Cardiac septum (tissue), 1 donor: ENCODE measurements around the gene IGSF5. TPM values are rescaled to one million over a fixed set of nuclear protein-coding genes. Genes with fewer than 3 reads are reported as not detected.
A peak's percentile ranks its signal among the peaks of the same experiment; 100 is the strongest.
"Not testable (repeated sequence)": the region's sequence is repeated elsewhere in the genome, so short reads cannot be mapped to it uniquely, and the experiment has no call there.

Experiments
- DNase-seq: peaks from one replicate; pipeline ENCODE4 v3.0.0-alpha.2; 2020; ENCODE audit warnings: low spot score
- intact Hi-C: fragments of 100-400 bp; cut with DNase I; formaldehyde crosslinking; loops from one replicate; pipeline ENCODE4 v1.14.0; 2022
- total RNA-seq: library from RNA; stranded (reverse); fragmentation: NEBNext Ultra II Directional; extraction: Animal tissue kit (Norgen Biotek cat#: 25700); gene quantifications from one replicate; pipeline ENCODE4 v1.2.1, GENCODE V29; 2021
- donor health status: DM: no; HTN: no; CAD: no.

Gene IGSF5
- total RNA-seq, 1 donor from 2014 or later: 3.8 TPM

DNA sequence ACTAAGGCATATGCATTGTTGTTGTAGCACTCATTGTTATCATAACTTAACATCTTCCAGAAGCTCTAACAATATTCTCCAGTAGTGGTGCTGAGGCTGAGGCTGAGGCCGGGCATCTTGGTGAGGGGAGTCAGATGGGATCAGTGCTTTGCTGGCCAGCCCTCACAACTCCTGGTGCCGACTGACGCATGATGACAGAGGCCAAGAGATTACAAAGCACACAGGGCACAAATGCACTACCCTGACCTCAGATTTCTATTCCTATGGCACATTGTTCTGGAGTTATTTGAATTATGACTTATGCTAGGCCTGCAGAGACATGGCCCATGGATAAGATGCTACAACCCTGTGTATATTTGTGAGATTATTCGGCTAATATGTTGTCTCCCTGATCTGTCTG lies 8.3 kb upstream of the IGSF5 start:
- intact Hi-C loops: no loop called here
- DNase-seq: no peak

DNA sequence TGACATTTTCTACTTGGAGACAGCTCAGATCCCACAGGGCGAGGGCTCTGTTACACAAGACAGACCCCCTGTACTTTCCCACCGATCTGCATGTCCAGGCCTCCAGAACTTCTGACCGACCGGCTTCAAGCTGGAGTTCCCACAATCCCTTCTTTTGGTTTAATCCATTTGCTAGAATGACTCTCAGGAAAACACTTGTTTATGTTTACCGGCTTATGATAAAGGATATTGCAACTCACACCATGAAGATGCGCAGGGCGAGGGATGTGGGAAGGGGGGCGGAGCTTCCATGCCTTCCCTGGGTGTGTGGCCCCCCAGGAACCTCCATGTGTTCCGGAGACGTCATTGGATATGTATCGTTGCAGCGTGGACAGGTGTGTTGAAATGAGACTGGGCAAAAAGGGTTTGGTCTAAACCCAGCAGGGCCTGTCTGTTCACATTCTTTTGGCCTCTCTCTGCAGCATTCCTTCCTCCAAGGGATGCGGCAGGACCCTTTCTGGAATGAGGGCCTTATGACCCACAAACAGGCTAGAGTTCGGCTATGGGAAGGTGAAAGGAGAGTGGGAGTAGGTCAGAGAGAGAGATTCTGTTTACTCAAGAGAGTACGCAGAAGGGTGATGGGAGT lies 7.5 kb upstream of the IGSF5 start:
- intact Hi-C loops: no loop called here

DNA sequence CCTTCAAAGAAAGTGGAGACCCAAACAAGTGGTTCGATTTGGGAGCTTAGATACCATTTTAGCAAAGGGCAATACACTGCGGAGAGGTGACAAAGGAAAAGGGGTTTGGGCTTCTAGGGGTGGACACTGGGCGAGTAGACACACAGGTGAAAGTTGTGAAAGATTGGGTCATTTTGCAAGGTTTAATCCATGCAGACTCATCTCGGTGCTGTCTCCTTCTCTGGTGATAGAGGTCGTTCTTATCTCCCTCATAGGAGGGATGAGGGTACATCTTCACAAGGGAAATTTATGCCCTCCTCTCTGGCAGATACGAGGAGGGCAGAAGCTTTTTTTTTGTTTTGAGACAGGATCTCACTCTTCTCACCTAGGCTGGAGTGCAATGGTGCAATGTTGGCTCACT lies 6.4 kb upstream of the IGSF5 start:
- intact Hi-C loops: no loop called here
- no peak for DNase-seq

More for the DNA sequence above, 7.5 kb upstream of the IGSF5 start:
- DNase-seq: no peak

DNA sequence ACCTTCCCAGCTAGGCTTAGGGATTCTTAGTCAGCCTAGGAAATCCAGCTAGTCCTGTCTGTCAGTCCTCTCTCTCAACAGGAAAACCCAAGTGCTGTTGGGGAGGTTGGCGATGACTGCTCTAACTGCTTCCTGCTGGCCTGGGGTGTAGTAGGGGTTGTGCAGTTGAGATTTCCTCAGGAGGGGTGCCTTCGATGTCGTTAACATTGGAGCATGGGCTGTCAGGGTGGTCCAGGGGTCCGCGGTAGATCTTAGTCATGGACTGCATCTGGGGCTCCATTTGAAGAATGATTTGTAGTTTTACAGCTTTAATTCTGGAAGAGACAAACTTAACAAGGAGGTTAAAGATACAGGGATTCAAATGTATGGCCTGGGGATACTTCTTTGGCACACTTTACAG lies 5.5 kb upstream of the IGSF5 start:
- intact Hi-C loops, DNase-seq: not testable (repeated sequence)

DNA sequence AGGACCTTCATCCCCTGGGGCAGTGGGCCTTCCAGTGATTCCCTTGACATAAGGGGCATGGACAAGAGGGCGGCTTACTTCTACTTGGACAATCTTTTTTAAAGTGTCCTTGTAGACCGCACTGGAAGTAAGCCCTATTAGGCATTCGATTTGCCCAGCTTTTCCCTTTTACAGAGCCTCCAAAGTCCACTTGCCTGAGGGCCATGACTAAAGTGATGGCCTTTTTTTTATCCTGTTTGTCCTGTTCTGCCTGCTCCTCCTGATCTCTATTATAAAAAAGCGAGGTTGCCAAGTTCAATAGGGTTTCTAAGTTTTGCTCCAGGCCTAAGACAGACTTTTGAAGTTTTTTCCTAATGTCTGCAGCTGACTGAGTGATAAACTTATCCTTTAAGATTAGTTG lies 2.4 kb upstream of the IGSF5 start:
- DNase-seq, intact Hi-C loops: not testable (repeated sequence)

DNA sequence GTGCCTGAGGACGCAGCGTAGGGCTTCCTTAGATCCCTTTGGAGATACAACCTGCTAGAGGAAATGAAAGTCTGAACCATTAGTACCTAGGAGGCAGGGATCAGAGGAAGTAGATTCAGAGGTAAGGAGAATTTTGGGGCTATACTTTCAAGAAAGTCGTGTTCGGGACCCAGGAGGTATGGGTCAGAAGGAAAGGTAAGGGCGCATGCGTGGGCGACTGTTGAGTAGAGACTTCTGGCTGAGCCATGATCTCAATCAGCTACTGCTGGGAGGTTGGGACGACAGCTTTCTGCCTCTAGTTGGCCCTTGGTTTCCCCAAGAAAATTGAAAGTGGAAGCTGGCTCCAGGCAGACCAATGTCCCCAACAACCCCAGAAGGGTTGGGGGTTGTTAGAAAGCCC lies 349 bp downstream of the IGSF5 start:
- DNase-seq, intact Hi-C loops: not testable (repeated sequence)

DNA sequence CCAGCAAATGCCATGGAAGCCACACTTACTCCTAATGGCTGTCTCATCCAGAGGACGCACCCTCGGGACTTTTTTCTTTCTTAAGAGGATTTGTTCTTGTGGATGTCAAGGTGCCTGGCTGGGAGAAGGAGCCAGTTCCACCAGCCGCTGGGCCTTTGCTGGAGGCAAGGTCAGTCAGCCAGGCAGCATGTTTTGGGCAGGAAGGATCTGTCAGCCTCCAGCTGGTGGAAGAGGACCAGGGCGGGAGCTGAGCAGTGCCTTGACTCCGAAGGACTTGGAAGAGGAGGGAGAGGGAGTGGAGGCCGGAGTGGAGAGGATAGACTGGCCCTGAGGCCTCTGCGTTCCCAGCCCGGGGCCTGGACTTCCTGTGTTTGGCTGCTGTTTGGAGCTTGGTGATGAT lies 5.7 kb downstream of the IGSF5 start:
- DNase-seq: no peak
- intact Hi-C loops: no loop called here

DNA sequence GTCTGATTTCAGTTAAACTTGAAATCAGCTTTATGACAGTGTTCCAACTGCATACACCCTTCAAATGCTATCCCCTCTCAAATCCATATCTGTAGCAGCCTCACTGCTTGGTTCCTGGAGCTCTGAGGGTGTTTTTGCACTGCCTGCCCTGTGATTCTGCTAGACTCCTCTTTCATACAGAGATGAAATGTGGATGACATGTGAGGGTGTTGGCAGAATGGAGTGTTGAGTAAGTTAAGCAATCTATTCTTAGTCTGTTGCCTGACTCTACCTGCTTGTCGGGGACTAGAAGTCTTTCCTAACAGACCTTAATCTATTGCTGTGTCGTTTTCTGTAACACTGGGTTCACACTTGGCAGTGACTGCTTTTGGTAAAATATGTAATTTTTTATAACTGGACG lies 9.8 kb downstream of the IGSF5 start:
- no peak for DNase-seq
- intact Hi-C loops: no loop called here

DNA sequence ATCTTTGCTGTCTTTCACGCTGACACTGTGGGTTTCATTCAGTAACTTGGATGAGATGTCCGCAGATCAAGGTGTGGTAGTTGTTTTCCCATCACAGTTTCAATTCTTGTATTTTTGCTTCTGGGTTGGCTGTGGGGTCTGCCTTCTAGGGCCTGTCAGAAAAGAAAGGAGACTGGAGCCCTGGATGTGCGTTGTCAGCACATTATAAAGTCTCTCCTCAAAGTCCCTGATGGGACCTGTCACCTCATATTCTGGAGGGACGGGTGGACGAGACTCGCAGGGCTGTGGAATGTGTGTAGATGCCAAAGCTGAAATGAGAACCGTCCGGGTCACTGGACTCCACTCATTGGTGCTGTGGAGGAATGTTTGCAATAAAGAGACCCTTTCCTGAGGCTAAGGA lies 11.3 kb downstream of the IGSF5 start:
- no peak for DNase-seq
- intact Hi-C loops: no loop called here

DNA sequence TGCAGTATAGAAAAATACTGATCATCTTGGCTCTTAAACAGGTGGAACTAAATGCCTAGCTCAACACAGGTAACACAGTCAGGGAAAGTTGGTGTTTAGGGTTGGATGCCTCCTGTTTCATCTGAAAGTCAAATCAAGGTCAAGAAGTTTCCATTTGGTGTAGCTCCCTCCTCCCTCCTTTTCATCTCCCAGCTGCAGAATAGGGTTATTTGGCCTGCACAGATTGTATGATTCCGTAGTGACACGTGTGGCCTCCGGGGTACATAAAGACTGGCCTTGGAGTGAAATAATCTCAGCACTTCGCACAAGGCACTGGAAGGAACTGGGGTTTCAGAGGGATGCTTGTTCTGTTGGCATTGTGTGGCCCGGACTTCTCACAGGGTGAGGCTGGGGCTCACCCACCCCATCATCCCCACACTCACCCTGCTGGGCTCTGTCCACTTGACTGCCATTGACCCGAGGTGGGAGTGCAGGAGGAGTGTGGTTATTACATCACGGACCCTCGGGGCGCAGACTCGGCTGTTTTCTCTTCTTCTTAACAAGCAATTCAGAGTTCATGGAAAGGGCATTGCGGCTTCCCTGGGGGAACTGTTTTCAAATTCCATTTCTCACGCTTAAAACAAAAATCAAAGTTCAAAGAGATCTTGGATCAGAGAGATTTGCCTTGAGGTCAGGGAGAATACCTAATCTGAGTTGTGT lies 18.4 kb downstream of the IGSF5 start:
- intact Hi-C loops: no loop called here
- DNase-seq: no peak

DNA sequence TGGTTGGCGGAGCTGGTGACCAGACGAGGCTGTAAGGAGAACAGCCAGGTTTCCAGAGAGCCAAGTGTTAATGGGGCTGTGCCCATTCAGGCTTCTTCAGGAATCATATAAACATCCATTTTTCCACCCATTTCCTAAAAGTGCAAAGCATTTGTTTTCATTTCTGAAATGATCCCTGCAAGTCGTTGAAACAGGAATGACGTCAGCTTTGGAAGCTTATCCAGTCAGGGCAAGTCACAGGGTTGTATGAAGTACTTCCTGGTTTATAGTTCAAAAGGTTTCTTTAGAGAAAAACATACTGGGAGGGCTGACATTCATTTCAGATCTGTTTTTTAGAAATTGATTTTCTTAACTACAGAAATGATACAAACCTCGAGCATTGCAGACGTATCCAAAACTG lies 29.2 kb downstream of the IGSF5 start:
- DNase-seq: no peak
- intact Hi-C loops: no loop called here

DNA sequence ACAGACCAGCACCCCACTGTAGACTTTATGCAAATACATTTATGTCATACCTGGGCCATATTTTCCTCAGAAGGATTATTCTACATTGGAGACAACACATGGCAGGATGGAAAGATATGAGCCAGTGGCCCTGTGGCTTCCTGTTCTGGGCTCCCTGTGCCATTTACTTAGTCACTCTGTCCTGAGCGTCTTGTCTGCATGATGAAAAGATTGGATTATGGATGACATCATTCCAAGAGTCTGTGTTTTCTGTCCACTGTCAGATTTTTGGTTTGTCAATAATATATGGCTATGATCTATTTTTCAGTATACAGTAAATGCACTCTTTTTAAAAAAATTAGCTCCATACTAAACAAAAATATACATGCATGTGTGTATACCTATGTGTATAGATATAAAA lies 30.8 kb downstream of the IGSF5 start:
- intact Hi-C loops: no loop called here
- DNase-seq: no peak

DNA sequence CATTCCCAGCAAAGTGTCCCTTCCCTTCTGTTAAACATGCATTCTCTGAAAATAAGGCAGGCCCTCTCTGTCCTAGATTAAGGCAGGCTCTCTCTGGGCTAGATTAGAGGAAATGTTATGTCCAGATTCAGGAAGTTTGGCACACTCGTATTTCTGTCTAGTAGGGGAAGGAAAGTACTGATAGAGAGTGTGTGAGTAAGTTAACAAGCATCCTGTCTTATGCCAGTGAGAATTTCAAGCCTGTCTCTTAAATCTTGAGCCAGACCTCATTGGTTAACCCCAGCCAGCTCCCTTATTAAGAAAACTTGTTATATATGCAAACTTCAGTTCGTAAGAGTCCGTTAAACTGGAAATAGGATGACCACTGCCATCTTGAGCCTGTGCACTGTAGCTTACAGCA lies 31.6 kb downstream of the IGSF5 start:
- intact Hi-C loops: no loop called here

DNA sequence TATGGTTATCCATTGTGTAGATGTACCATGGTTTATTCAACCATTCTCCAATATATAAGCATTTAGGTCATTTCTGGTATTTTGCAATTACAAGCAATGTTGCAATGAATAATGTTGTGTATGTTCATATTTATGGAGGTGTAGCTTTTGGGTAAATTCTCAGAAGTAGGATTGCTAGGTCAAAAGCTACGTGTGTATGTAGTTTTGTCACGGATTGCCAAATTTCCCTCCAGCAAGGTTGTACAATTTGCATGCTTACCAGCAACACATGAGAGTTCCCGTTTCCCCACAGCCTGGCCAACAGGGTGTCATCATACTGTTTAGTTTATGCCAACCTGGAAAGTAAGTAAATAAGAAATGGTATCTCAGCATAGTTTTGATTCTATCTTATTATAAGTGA lies 36.3 kb downstream of the IGSF5 start:
- intact Hi-C loops: no loop called here
- no peak for DNase-seq

More for the DNA sequence above, 31.6 kb downstream of the IGSF5 start:
- no peak for DNase-seq

DNA sequence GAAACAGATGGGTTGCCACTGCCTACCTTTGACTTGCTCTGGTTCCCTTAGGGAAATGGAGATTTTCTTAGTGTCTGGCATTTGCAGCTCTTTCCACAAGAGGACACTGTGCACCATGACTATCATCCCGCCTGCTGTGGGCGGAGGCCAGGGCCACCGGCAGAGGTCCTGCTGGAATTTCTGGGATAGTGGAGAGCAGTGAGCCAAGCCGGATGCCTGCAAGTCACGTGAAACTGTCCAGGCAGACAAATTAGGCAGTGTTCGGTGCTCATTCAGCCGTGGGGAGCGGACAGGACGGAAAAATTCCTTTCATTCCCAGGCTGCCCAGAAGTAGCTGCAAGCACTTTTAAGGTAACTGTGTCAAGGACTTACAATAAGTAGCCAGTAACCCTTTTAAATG lies 43.4 kb downstream of the IGSF5 start:
- intact Hi-C loops: loop anchor here (1.0 kb wide), 1 partner anchor 332 kb away; no protein-coding TSS in a partner anchor
- DNase-seq: peak; percentile 84

DNA sequence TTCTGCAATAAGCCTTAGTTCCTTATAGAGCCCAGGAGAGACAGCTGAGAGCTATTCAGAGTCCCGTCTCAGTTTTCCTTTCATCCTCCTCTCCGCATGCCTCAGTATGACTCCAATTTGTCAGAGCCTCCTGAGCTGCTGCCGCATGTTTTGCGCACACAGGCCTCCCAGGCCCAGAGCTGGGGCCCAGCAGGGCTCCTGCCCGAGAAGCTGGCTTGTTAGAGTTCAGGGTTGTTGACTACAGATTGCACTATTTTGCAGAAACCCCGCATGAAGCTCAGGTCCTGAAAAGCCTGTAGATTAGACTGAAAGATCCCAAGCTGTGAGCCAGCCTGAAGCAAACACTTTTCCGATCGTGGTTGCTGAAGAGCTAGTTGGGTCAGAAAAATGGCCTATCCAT lies 51.5 kb downstream of the IGSF5 start:
- no peak for DNase-seq
- intact Hi-C loops: no loop called here

DNA sequence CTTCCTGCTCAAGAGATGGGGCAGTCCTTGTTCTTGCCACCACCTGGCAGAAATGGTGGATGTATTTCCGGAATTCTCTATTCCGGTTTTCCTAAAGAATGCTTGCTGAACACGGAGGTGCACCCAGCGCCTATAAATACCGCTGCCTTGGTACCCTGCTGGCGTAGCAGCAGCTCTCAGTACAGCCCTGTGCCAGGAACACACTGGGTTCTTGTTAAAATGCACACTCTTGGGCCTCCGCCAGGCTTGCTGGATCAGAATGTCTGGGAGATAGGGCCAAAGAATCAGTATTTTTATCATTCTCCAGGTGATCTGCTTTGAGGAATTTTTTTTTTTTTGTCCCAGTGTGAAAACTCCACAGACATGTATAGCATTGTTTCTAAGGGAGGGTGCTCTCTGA lies 54.2 kb downstream of the IGSF5 start:
- intact Hi-C loops: no loop called here
- DNase-seq: no peak

DNA sequence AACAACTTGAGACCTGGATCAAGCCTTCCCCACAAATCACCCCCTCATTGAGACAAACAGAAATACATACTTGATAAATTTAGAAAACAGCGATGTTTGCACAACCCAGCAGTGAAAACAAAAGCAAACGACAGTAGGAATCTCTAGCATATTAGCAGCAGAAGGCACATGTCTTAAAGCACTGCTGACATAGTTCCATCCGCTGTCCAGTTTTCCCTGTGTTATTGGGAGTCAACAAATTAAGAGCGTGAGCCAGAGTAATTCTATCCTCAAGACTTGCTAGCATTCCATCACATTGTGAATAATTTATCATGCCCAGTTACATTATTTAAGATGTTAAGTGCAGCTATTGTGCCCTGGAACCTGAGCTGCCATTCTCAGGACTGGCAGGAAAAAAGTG lies 55.3 kb downstream of the IGSF5 start:
- DNase-seq: no peak
- intact Hi-C loops: no loop called here

DNA sequence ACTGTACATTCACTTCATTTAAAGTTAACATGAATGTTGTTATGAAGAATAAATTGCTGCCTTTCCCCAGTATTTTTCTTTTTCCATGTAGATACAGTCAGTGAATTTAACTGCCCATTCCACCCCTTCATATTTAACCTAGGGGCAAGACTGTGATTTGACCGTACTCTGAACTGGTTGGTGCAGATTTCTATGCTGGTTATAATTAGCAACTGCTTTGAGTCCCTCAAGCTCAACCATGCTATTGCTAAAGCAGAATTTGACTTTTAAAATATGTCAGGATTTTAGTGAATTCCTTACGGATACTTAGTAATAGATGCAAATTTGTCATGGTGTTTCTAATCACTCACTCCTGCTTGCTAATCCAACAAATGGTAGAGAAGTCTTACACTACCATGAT lies 57.2 kb downstream of the IGSF5 start:
- DNase-seq: no peak
- intact Hi-C loops: no loop called here

DNA sequence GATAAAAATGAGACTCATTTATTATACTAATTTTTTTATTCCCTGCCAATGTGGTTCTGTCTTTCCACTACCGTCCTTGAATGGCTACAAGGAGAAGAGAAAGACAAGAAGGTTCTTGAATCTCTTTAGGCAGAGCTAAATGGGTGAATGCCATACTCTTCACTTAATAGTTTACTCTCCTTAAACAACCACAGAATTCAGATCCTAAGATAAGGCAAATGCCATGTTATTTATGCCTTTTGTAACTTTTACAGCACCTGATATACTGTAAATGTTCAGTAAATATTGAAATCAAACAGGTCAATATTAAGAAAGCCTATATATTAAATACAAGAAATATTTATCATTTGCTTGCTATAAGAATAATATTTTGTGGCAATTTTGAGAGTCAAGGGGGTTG lies 58.4 kb downstream of the IGSF5 start:
- DNase-seq: no peak
- intact Hi-C loops: no loop called here

DNA sequence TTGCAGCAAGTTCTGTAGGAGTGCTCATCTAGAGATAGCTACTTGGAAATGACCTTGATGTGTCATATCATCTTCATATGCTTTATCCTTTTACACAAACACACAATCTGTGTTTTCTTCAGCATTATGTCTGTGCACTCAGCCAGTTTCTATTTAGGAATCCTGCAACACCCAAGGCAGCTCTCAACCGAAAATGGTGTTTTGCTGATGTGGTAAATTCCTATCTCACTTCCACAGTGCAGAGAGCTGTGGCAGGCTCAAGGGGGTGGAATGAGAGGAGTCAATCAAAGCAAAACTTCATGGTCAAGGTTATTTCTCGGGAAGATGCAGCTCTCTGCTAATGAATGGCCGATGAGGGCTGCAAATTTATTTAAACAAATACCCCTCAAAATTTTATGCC lies 59.3 kb downstream of the IGSF5 start:
- DNase-seq: no peak
- intact Hi-C loops: no loop called here

DNA sequence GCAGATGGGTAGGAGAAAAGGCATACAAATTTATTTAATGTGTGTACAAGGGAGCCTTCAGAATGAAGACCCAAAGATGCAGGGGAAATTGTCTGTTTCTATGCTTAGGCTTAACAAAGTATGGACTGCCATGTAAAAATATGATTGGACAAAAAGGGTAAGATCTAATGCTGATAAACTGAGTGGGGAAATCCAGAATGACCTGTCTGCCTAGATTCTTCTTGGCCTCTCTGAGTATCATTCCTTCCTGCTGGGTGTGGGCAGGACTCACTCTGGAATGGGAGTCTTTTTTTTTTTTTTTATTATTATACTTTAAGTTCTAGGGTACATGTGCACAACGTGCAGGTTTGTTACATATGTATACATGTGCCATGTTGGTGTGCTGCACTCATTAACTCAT lies 61.0 kb downstream of the IGSF5 start:
- DNase-seq: no peak
- intact Hi-C loops: no loop called here
